T-helper 1 cell treated with Interleukin-12 subunit alpha and Interleukin-12 subunit beta and Interleukin-4 antibody, amounts not matched to agents 30 ng/mL and 1 ng/mL, for 36 hours (primary cell): Measurements from ENCODE around the gene TRIM37. TPM values are rescaled to one million over a fixed set of nuclear protein-coding genes. Genes with fewer than 3 reads are reported as not detected.

Experiments used
- intact Hi-C: fragments of 100-400 bp; cut with micrococcal nuclease; formaldehyde crosslinking; loops from one replicate; pipeline ENCODE4 v1.15.1; 2024
- total RNA-seq: library from RNA; stranded (reverse); gene quantifications from 2 replicates; pipeline ENCODE4 v1.2.3, GENCODE V29; 2022

The TRIM37 gene
- total RNA-seq, 1 donor from 2014 or later: 24.9 TPM

DNA sequence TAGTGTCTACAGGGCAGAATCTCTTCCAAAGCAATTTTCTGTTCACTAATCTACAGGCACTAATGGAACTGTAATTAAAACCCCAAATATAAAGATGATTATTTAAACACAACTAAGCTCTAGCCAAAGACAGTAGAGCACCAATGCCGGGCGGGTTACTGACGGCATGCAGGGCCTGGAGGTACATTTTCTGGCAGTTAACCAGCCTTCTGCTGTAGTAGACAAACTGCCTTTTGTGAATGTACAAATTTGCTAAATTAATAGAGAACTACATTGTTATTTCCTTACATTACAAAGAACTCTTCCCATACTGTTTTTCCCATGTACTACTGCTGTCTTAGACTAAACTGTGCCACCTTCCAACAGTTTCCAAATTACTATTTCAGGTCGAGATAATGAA, 107.8 kb downstream of the TRIM37 start:
- intact Hi-C loops: no loop called here

DNA sequence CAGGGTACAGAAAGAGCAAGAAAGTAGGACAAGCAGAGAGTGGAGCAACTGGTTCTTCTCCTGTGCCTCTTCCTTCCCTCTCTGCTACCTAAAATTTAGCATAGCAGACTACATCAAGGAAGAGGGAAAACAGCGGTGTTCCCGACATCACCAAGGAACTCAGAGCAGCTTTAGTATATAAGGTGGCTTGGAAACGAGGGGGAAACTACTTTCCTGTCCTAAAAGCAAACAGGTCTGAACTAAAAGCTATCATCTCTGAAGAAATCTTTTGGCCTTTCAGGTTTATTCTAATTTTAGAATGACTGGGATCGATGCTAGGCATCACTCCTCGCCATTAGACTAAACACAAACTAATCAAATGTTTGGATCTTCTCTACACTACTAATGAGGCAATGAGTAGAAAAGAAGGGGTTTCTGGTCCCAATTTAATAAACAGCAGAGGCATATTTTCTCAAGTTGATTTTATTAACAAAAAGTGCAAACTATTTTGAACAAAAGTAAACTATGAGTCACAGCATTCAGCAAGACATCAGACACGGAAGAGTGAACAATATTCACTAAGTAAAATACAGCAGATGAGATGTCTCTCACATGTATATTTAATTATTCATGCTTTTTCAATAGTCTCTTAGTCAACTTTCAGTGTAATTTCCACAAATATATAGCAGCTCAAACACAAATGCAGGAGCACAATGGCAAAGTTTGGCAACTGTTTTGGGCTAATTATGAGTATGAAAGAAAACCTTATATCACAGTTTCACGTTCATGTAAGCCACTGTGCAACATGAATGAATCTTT, 108.7 kb downstream of the TRIM37 start:
- intact Hi-C loops: no loop called here

DNA sequence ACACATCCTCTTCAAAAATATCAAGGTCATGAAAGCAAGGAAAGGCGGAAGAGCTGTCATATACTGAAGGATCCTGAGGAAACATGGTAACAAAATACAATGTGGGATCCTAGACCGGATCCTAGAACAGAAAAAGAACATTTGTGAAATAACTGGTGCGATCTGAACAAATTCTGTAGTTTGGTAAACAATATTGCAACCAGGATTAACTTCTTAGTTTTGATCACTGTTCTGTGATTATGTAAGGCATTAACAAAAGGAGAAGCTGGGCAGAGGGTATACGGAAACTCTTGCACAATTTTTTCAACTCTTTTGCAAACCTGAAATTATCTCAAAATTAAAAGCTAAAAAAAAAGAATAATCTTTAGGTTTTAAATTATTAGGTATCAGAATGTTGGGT, 109.7 kb downstream of the TRIM37 start:
- intact Hi-C loops: no loop called here

DNA sequence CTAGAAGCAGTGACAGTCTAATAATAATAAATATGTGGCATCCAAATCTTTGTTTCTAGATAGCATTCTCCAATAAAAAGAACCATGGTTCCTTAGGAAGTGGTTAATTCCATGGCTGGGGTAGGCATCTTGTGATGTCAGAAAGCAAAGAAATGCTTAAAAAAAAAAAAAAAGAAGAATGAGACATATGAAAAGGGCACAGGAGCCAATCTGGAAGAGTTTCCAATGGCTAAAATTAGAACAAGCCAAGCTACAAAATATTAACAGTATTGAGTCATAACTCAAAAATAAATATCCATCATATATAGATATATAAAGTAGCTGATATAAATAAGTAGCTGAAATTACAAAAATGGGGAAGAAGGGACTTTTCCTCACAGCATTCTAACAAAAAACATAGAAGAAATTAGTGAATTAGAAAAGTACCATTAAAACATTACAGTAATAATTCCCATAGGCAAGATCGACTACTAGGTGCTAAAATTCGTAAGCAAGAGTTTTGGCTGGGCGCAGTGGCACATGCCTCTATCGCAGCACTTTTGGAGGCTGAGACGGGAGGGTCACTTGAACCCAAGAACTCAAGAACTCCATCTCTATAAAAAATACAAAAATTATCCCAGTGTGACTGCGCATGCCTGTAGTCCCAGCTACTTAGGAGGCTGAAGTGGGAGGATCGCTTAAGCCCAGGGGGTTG, 111.3 kb downstream of the TRIM37 start:
- intact Hi-C loops: no loop called here

DNA sequence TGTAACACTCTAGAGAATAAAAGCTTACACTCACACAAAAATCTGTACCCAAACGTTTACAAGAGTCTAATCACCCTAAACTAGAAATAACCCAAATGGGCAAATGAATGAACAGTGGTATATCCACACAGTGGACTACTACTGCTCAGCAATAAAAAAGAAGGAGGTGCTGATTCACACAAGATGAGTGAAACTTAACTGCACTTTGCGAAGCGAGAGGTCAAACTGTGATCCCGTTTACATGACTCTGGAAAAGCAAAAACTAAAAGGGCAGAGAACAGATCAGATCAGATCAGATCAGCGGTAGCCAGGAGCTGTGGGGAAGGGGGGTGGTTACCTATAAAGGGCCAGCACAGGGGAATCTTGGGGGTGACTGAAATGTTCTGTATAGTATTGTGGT, 113.4 kb downstream of the TRIM37 start:
- intact Hi-C loops: no loop called here

DNA sequence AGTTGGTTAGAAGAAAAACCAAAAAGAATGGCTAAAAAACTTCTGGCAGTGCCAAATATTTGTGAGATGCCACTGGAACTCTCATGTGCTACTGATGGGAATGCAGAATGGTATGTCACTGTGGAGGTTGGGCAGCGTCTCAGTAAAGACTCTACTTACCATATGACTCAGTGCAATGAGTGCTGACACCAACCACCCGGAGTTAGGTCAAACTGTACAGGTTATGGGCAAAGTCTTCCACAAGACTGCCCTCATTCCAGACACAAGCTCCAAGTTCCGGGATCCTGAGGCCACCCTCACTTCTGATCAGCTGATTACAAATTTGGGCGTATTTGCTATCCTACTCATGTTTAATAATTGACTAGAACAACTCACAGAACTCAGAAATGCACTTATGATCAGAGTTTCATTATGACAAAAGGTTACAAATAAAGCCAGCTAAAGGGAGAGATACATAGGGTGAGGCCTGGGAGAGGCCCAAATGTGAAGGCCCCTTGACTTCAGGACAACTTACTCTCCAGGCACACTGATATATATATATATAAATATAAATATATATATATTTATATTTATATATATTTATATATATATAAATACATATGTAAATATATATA, 114.9 kb downstream of the TRIM37 start:
- intact Hi-C loops: no loop called here

DNA sequence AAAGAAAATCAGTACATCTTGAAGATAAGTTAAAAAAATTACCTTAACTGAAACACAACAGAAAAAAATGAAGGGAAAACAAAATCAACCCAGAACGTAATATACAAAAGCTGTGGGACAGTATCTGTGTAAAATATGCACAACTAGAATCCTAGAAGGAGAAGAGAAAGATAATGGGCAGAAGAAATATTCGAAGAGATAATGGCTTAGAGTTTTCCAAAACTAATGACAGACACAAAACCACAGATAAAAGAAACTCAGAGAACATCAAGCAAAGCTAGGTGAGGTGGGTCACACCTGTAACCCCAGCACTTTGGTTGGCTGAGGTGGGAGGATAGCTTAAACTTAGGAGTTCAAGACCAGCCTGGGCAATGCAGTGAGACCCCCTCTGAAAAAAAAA, 117.1 kb downstream of the TRIM37 start:
- intact Hi-C loops: no loop called here

DNA sequence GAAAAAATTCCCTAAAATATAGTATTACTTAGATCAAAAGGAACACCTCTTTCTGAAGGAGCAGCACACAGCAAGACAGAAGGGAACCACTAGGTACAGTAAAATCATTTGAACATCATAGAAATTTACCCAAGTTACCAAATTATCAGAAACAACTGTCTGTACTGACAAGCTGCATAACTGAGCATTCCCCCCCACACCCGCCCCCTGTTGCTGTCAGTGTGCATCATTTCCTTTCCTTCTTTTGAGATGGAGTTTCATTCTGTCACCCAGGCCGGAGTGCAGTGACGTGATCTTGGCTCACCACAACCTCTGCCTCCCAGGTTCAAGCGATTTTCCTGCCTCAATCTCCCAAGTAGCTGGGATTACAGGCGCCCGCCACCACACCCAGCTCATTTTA, 120.7 kb downstream of the TRIM37 start:
- intact Hi-C loops: no loop called here

DNA sequence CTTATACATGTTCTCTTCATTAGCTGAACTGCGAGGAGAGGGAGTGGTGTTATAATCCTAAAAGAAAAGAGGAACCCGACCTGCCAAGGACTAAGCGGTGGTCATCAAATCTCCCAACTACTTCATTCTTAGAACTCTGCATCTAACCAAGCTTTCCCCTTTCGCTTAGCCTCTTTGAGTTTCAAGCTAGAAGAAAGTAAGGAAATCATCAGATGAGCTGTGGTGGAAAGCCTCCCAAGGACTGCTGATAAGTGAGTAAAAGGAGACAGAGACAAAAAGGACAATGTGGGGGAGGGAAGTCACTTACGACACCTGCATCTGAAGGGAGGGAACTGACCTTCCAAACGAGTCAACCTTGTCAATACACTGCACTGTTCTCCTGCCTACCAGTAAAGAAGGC, 121.3 kb downstream of the TRIM37 start:
- intact Hi-C loops: no loop called here

DNA sequence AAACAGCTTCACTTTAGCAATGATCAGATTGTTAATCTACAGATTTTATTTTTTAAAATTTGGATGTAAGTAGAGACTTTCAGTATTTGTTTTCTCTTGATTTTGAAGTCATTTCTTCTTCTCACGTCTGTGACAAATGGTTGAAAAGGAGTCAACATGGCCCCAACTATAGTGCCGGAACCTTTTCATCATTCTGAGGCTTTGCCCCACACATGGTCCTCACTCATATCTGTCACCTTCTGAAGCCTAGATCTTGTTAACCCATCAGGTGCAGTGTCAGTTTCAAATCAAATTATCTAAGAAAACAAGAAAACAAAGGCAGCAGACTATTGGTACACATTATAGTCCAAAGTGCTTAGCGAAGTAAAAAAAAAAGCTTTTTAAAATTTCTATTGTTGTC, 124.1 kb downstream of the TRIM37 start:
- intact Hi-C loops: no loop called here

DNA sequence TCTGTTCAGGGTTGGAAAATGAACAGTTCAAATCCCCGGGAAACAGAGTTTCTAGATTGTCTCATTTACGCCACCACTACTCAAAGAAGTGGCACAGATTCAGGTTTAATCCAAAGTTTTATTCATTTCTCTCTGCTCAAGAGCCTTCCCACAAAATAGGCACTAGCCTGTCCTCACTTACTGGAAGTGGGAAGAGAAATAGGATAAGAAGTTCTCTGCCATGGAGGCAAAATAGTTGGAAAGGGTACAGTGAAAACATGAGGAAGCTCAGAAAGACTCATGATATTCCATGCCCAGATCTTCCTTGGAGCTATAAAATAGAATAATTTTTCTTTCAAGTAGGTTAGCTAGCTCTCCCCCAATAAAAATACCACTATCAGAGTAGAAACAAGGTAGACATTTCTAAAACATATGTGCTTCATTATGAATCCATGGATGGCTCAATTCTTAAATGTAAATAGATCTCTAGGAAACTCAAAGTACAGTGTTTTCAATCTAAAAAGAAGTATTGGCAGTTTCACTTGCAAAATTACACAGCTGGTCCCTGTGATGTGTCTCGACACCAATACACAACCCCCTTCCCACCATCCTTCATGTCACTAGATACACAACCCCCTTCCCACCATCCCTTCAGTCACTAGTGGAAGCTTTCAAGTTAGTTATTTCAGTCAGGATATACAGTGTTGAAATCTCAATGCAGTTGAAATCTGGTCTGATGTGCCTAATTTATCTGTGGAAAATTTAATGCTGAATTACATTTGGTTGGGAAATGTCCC, 125.8 kb downstream of the TRIM37 start:
- intact Hi-C loops: no loop called here

DNA sequence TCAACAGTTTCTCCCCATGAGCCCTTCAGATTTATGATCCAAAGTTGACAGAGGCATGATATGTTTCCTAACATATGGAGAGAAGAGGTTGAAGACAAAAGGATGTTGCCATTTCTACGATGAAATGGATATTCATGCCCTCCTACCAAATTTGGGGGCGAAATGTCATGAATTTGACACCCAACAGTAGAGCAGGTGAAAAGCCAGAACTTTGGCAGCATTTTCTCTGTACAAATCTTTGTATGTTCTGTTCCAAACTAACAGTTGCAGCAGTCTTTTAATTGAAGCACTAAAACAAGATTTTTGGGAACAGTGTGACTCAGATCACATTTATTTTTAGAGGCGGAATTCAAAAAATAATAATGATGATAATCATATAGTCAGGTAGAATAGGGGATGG, 130.1 kb downstream of the TRIM37 start:
- intact Hi-C loops: no loop called here

DNA sequence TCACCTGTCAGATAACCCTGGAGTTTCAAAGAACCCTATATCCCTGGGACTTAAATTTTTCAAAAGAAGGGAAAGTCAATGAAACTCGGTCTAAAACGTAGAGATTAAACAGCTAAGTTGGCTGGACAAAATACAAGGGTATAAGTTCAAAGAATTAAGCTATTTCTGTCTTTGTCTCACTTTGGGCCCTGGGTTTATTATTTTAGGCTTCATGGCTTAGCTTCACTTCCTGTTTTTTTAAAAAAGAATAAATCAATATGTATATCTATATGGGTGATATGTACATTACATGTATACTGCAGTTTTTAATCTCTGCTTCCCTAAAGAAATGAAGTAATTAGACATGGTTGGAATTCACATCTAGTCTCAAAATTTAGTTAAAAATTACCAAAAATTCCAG, 132.3 kb downstream of the TRIM37 start:
- intact Hi-C loops: no loop called here

DNA sequence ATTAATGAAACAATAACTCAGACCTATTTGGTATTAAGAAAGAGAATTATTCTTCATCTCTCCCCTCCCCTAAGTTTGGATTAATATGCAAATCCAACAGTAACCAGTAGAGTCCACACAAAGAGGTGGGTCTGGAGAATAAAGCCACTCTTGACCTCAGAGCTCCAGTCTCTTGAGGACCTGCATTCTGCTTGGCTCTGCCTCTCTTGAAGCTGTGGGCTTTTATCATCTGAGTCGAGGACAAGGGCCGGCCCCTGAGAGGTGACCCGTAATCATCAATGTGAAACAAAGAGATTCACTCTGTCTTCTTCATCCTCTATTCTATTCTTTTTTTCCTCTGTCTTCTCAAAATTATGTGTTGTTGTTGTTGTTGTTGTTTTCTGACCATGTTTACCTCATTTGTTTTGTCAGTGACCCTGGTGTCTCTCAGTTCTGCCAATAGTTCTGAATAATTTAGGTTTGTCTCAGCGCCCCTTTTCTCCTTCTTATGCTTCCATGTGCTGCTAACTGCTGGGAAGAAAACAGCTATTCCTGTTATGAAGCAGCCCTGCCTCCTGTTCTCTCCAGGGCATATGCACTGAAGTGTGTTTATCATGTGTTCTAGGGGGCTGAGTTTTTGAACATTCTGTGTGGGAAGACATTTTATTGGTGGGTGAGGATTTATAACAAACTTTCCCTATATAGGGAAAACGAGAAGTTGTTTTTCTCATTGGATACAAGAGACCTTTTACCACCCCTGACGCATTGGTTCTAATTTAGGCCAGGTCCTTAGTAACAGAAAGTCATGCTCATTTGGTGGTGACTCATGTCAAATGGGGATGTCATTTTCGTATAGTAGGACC, 135.8 kb downstream of the TRIM37 start:
- intact Hi-C loops: no loop called here

DNA sequence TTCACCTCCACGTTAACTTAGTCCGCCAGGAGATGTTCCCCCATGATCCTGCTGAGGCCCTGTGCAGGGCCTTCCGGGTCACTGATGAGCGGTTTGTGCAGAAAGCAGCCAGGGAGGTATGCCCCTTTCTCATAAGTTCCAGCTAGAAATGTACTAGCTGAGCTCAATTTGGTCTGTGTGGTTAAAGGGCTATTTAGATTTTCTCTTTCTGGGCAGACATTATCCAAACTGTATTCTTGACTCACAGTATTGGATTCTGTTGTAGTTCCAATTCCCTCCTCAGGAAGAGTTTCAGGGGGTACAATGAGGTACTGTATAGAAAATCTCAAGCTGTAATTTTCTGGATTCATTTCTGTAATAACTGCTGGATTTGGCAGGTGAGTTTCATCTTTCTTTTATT, 137.1 kb downstream of the TRIM37 start:
- intact Hi-C loops: no loop called here

DNA sequence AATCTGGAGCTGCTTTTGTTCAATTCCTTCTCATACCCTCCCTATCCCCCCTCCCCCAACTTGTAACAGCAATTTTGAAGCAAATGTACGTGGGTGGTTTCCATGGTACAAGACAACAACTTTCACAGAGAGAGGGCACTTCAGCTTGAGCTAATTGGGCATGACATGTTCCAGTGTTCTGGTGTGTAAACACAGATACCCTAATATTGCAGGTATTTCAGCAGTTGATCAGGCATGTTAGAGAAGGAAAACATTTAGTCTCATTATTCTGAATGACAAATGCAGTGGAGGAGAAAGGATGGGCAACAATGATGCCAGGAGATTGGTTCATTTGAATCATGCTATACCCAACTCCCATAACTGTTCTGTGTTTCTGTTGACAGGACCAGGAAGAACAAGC, 137.5 kb downstream of the TRIM37 start:
- intact Hi-C loops: no loop called here

DNA sequence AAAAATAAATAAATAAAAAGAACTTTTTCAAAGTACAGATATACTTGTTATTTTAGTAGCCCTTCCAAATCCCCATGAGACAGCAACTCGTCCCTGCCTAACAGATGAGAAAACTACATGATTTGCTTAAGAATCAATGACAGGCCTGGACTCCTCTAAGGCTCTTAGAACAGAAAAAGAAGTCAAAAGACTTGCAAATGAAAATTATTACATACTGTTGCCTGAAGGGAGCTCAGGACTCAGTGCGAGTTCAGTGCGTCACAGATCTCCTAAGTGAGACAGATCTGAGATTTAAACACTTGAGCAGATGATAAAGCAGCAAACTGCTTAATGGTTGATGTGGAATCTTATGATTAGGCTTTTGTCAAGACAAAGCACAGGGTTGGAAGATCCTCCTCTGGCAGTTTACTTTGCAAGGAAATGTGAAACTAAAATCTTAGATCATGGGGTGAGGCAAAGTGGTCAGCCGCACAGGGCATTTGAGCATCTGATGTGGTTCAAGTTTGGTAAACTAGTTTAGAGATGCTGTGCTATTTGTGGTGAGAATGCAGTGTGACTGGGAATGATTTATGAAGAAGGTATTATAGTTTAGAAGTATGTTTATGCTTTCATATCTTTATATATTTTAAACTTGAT, 138.1 kb downstream of the TRIM37 start:
- intact Hi-C loops: no loop called here

DNA sequence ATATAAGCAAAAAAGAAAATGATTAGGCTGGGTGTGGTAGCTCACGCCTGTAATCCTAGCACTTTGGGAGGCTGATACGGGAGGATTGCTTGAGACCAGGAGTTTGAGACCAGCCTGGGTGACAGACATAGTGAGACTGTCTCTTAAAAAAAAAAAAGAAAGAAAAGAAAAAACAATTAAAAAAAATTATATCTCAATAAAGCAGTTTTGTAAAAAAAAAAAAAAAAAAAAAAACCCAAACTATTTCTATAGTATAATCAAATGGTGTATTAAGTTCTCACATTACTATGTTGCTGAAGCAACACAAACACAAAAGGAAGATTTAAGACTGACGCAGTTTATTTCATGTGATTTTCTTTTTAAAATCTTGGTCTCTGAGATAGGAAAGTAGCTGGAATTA, 140.5 kb downstream of the TRIM37 start:
- intact Hi-C loops: no loop called here

DNA sequence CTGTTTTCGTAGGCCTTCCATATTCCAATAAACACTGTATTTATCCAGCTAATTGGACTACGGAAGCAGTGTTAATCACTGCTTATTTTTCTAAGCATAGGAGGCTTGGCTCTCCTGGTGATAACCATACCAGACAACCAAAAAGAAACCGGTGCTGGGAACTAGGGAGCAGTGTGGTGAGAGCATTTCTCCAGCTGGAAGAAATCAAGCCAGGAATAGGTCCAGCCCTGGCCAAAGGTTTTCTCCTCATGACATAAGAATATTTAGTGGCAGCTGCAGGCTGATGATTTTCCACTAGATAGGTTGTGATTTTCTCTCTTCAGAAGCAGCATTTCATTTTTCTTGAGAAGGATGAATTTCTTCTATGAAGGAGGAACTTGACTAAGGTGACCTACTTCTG, 141.5 kb downstream of the TRIM37 start:
- intact Hi-C loops: no loop called here

DNA sequence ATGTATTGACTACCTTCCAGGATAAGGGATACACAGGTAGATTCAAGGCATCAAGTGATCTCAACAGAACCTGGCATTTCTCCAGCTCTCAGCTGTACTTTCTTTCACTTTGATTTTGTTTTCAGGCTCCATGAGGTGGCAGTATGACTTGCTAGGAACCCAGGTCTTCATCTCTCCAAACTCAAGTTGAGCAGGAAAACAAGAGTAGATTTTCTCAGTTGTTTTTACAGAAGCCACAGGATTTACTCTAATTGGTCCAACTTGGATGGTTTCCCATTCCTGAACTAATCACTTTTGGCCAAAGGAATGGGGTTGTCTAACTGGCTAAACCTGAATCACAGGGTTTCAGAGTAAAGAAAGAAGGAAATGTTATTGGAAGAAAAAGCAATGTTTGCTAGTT, 146.6 kb downstream of the TRIM37 start:
- intact Hi-C loops: loop anchor here (1.0 to 2.0 kb wide), 2 partner anchors 45 to 373 kb away; no protein-coding TSS in a partner anchor
